Measurements from ENCODE around the gene RNF39.

RNF39 gene

GRCh38 chr6:30071081-30071818 is 4.3 kb downstream of the RNF39 start:
- no peak overlapping the region for H3K4me3 ChIP-seq (ENCODE audit: low read depth, low read length)
- DNase-seq (ENCODE audit: low read depth, low spot score), result peak; percentile 19
- in situ Hi-C loops (cut with HindIII; ENCODE audit: low sequenced_read_pairs), result no loop called here
- TF ChIP-seq CTCF (IDR thresholded peaks at IDR 0.05; ENCODE audit: low read depth, low read length), result peak; percentile 14

- H3K4me3 ChIP-seq (ENCODE audit: low read depth, low read length), result peak overlapping the region; percentile 61
- in situ Hi-C loops (cut with HindIII; ENCODE audit: low sequenced_read_pairs), result no loop called here
- no peak for DNase-seq (ENCODE audit: low read depth, low spot score)
- no peak for TF ChIP-seq CTCF (IDR thresholded peaks at IDR 0.05; ENCODE audit: low read depth, low read length)
These were observed 8.0 kb downstream of the RNF39 start for GRCh38 chr6:30067460-30068139.

GRCh38 chr6:30066577-30067459 is 8.8 kb downstream of the RNF39 start, which contains the start of gene PPP1R11:
PPP1R11 (plus strand) TSS chr6:30067198; CDS start chr6:30067411, 213 bp downstream.
- in situ Hi-C loops (cut with HindIII; ENCODE audit: low sequenced_read_pairs), result no loop called here
- peak within 1 kb of the TSS; percentile 61 for H3K4me3 ChIP-seq (ENCODE audit: low read depth, low read length)
- TF ChIP-seq CTCF (IDR thresholded peaks at IDR 0.05; ENCODE audit: low read depth, low read length), result no peak
- DNase-seq (ENCODE audit: low read depth, low spot score), result peak; percentile 100

- no peak for DNase-seq (ENCODE audit: low read depth, low spot score)
- peak overlapping the region; percentile 61 for H3K4me3 ChIP-seq (ENCODE audit: low read depth, low read length)
- no peak for TF ChIP-seq CTCF (IDR thresholded peaks at IDR 0.05; ENCODE audit: low read depth, low read length)
- in situ Hi-C loops (cut with HindIII; ENCODE audit: low sequenced_read_pairs), result no loop called here
These were observed 9.5 kb downstream of the RNF39 start for GRCh38 chr6:30066082-30066481.

- H3K4me3 ChIP-seq (ENCODE audit: low read depth, low read length), result no peak overlapping the region
- no peak for DNase-seq (ENCODE audit: low read depth, low spot score)
- in situ Hi-C loops (cut with HindIII; ENCODE audit: low sequenced_read_pairs), result no loop called here
- no peak for TF ChIP-seq CTCF (IDR thresholded peaks at IDR 0.05; ENCODE audit: low read depth, low read length)
These were observed 12.3 kb downstream of the RNF39 start for GRCh38 chr6:30063315-30063714.

GRCh38 chr6:30062471-30063178 is 12.9 kb downstream of the RNF39 start:
- no peak for DNase-seq (ENCODE audit: low read depth, low spot score)
- in situ Hi-C loops (cut with HindIII; ENCODE audit: low sequenced_read_pairs), result no loop called here
- H3K4me3 ChIP-seq (ENCODE audit: low read depth, low read length), result no peak overlapping the region
- TF ChIP-seq CTCF (IDR thresholded peaks at IDR 0.05; ENCODE audit: low read depth, low read length), result no peak

Measured in astrocyte of the spinal cord (primary cell).